ENCODE measurements around the gene STAT3. TPM values are rescaled to one million over a fixed set of nuclear protein-coding genes. Genes with fewer than 3 reads are reported as not detected.

Gene STAT3
- total and polyA plus RNA-seq, 8 donors: 31.3 to 207 (median 104) TPM

DNA sequence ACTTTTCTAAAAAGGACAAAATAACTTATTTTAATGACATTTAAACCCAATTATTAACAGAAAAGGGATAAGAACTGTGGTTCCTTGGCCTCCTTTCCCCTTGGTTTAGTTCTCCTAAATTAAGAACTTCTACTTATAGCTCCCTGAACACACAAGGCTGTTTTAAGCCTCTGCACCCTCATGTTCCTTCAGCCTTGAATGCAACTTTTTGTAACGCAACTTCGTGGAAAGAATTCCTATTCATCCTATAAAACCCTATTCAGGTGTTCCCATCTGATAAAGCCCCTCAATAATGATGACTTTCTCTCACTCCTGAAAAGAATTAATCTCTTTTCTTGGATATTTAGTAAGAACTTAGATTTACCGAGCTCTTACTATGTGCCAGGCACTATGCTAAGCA lies 6.3 kb downstream of the STAT3 start:
- peak overlapping the region in 4 of 5 donors; percentile 9 to 85 (median 30) for H3K27ac ChIP-seq
- no peak for TF ChIP-seq POLR2A (IDR thresholded peaks at IDR 0.05)
- no peak for TF ChIP-seq EP300 (IDR thresholded peaks at IDR 0.05)
- TF ChIP-seq POLR2AphosphoS5 (IDR thresholded peaks at IDR 0.05): no peak
- TF ChIP-seq CTCF (IDR thresholded peaks at IDR 0.05): no peak
- no peaks in the 10 kb centered on the region for H3K27me3 ChIP-seq

GRCh38 chr17:42380935-42381334 lies 7.3 kb downstream of the STAT3 start:
- WGBS, 5 donors: 80 to 87% (median 82%) methylated on average over 3 of the region's 3 CpGs
- Histone ChIP-seq H3K27ac (peak overlapping the region in 2 of 5 donors; percentile 8 to 85), H3K4me3 (no peak overlapping the region), H3K27me3 (no peaks in the 10 kb centered on the region), H3K4me1 (peaks cover 53 to 97% (median 80%) of the 10 kb centered on the region in 4 donors), H3K36me3 (peaks cover 0 to 16% (median 2%) of the 10 kb centered on the region in 4 donors), H3K9me3 (no peaks in the 10 kb centered on the region)
- no peak for DNase-seq
- TF ChIP-seq CTCF (IDR thresholded peaks at IDR 0.05): no peak
- no peak for TF ChIP-seq POLR2A (IDR thresholded peaks at IDR 0.05)
- TF ChIP-seq POLR2AphosphoS5 (IDR thresholded peaks at IDR 0.05): no peak
- TF ChIP-seq EP300 (IDR thresholded peaks at IDR 0.05): no peak
- intact Hi-C loops (cut with DNase I; ENCODE audit: low total_unique reads): no loop called here

More for the DNA sequence above, 6.3 kb downstream of the STAT3 start:
- DNase-seq: no peak
- WGBS, 5 donors: 48 to 67% (median 56%) methylated on average over 3 of the region's 3 CpGs
- no peaks in the 10 kb centered on the region for H3K9me3 ChIP-seq
- intact Hi-C loops (cut with DNase I; ENCODE audit: low total_unique reads): no loop called here
- H3K4me1 ChIP-seq: peaks cover 63 to 100% (median 85%) of the 10 kb centered on the region in 4 donors
- H3K36me3 ChIP-seq: peaks cover 0 to 16% (median 2%) of the 10 kb centered on the region in 4 donors
- no peak overlapping the region for H3K4me3 ChIP-seq

DNA sequence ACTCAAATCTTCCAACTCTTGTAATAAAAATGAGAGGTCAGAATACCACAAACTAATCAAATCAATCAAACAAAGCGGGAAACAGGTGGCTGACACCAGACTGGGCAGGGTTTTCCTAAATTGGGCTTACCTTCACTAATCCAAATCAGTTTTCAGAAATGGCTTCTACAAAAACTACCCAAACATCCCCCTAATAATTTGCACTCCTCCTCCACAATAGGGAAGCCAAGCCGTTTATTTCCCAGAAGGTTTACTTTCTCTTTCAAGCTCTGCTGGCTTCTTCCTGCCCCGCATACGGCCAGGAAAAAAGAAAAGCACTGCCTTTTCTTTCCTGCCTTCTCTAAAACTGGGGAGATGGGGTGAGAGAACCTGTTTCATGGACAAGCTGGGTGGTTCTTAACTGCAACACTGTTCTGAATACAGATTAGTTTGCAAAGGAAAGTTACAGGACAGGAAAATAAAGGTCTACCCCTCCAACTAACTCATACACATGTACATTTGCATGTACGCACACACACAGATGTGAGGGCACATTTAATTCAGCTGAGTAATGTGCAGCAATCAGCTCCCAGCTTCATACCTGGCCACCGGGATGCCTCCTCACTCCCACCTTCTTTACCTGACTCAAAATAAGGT lies 9.2 kb downstream of the STAT3 start:
- TF ChIP-seq POLR2AphosphoS5 (IDR thresholded peaks at IDR 0.05) (peak in 1 of 3 donors; percentile 28), POLR2A (IDR thresholded peaks at IDR 0.05) (no peak), EP300 (IDR thresholded peaks at IDR 0.05) (no peak)
- H3K27ac ChIP-seq: peak overlapping the region; percentile 69 to 85 (median 75)
- intact Hi-C loops (cut with DNase I; ENCODE audit: low total_unique reads): no loop called here
- peaks cover 0 to 16% (median 2%) of the 10 kb centered on the region in 4 donors for H3K36me3 ChIP-seq
- H3K4me1 ChIP-seq: peaks cover 49 to 97% (median 75%) of the 10 kb centered on the region in 4 donors
- DNase-seq: peak in 1 of 2 donors; percentile 77
- WGBS, 5 donors: 2 to 7% (median 4%) methylated on average over 6 of the region's 6 CpGs
- peak overlapping the region; percentile 20 to 33 (median 28) for H3K4me3 ChIP-seq
- no peaks in the 10 kb centered on the region for H3K9me3 ChIP-seq
- H3K27me3 ChIP-seq: no peaks in the 10 kb centered on the region

GRCh38 chr17:42378359-42378958 lies 9.8 kb downstream of the STAT3 start:
- intact Hi-C loops (cut with DNase I; ENCODE audit: low total_unique reads): no loop called here
- WGBS, 5 donors: 12 to 27% (median 23%) methylated on average over 10 of the region's 10 CpGs
- peak overlapping the region; percentile 20 to 33 (median 28) for H3K4me3 ChIP-seq
- TF ChIP-seq CTCF (IDR thresholded peaks at IDR 0.05): no peak
- no peak for TF ChIP-seq POLR2AphosphoS5 (IDR thresholded peaks at IDR 0.05)
- no peak for TF ChIP-seq EP300 (IDR thresholded peaks at IDR 0.05)
- TF ChIP-seq POLR2A (IDR thresholded peaks at IDR 0.05): no peak
- H3K36me3 ChIP-seq: peaks cover 0 to 16% (median 2%) of the 10 kb centered on the region in 4 donors
- no peaks in the 10 kb centered on the region for H3K9me3 ChIP-seq
- DNase-seq: no peak
- H3K27ac ChIP-seq: peak overlapping the region; percentile 56 to 85 (median 75)
- H3K27me3 ChIP-seq: no peaks in the 10 kb centered on the region
- H3K4me1 ChIP-seq: peaks cover 49 to 97% (median 78%) of the 10 kb centered on the region in 4 donors

Data from stomach (tissue), 9 donors.